ENCODE measurements around the gene RPL13. TPM values are rescaled to one million over a fixed set of nuclear protein-coding genes. Genes with fewer than 3 reads are reported as not detected.

The RPL13 gene
- total and polyA plus RNA-seq, 3 donors from 2014 or later, result 1,947 to 3,862 (median 1,952) TPM

DNA sequence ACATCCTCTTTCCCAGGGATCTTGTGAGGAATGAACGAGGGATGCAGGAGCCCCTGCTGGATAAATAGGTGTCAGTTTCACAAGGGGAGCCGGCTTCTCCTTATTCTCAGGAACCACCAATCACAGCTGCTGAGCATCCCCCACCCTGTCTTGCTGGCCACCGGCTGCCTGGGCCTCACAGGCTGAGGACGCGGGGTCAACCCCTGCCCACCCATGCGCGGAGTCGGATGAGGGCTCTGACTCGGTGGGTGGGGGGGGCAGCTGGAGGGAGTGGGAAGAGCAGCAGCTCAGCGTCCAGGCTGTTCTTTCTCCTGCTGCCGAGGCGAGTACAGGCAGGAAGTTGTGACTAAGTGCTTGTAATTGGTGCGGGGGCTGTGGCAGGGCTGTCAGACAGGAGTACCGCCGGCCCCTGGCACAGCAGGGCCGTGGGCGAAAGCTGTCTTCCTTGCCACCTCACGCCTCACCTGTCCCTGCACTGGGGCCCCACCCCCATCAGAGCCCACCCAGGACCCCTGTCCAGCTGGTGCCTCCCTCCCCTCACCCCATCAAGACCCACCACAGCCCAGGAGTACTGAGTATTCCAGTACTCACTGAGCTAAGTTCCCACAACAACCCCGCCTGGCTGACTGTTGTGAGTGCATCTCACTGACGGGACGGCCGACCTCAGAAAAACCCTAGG, 41.9 kb downstream of the RPL13 start:
- peak; percentile 51 for DNase-seq
- Histone ChIP-seq H3K36me3 (ENCODE audit: low read depth, missing control alignments) (no peaks in the 10 kb centered on the region), H3K27ac (no peak overlapping the region), H3K4me3 (no peak overlapping the region), H3K9me3 (no peaks in the 10 kb centered on the region), H3K27me3 (no peaks in the 10 kb centered on the region), H3K4me1 (peaks cover 10% of the 10 kb centered on the region)
- WGBS, 2 donors, result 27 to 60% methylated on average over 8 to 22 of the region's 22 CpGs
- intact Hi-C loops (cut with DNase I; ENCODE audit: low total_unique reads), result no loop called here
- TF ChIP-seq, protein P1, sequence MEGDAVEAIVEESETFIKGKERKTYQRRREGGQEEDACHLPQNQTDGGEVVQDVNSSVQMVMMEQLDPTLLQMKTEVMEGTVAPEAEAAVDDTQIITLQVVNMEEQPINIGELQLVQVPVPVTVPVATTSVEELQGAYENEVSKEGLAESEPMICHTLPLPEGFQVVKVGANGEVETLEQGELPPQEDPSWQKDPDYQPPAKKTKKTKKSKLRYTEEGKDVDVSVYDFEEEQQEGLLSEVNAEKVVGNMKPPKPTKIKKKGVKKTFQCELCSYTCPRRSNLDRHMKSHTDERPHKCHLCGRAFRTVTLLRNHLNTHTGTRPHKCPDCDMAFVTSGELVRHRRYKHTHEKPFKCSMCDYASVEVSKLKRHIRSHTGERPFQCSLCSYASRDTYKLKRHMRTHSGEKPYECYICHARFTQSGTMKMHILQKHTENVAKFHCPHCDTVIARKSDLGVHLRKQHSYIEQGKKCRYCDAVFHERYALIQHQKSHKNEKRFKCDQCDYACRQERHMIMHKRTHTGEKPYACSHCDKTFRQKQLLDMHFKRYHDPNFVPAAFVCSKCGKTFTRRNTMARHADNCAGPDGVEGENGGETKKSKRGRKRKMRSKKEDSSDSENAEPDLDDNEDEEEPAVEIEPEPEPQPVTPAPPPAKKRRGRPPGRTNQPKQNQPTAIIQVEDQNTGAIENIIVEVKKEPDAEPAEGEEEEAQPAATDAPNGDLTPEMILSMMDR (IDR thresholded peaks at IDR 0.05), result no peak
- TF ChIP-seq POLR2A (IDR thresholded peaks at IDR 0.05), result no peak

DNA sequence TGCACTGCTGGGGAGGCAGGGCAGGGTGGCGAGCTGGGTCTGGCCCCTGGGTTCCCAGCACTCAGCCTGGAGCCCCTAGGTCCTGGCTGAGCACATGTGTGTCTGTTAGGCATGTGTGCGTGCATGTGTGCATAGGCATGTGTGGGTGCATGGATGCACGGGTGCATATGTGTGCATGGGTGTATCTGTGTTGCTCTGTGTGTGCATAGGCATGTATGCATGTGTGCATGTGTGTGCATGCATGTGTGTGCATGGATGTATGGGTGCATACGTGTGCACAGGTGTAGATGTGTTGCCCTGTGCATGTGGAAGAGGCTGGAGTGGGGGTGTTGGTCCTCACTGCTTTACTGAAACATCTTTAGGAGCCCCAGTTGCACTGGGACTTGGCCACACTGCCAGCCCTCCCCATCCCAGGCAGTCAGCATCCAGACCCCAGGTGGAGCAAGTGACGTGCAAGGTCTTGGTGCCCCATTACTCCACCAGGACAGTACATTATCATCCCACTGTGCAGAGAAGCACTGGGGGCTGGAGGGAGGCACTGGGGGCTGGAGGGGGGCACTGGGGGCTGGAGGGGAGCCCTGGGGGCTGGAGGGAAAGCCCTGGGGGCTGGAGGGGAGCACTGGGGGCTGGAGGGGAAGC, 42.6 kb downstream of the RPL13 start:
- H3K4me3 ChIP-seq, result no peak overlapping the region
- no peaks in the 10 kb centered on the region for H3K36me3 ChIP-seq (ENCODE audit: low read depth, missing control alignments)
- 76 to 80% methylated on average over 1 to 4 of the region's 5 CpGs for WGBS, 2 donors
- TF ChIP-seq, protein P1 (IDR thresholded peaks at IDR 0.05), result no peak
- TF ChIP-seq POLR2A (IDR thresholded peaks at IDR 0.05), result no peak
- H3K27ac ChIP-seq, result no peak overlapping the region
- H3K9me3 ChIP-seq, result no peaks in the 10 kb centered on the region
- H3K4me1 ChIP-seq, result peaks cover 10% of the 10 kb centered on the region
- no peak for DNase-seq
- no peaks in the 10 kb centered on the region for H3K27me3 ChIP-seq
- intact Hi-C loops (cut with DNase I; ENCODE audit: low total_unique reads), result no loop called here

DNA sequence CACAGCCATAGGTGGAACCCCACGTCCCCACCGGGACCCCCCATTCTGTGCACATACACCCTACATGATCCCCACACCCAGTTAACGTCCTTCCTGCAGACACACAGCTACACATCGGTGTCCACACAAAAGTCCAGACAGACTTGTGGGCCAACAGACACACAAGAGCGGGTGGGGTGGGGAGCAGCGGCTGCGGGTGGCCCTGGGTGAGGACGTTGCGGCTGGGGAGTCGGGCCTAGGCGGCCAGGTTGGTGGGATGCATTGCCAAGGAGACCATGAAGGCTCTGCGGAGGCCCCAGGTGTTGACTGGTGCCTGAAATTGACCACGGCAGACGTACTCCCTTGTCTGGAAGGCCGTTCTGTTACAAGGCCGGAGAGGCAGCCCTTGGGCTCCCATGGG, 44.3 kb downstream of the RPL13 start:
- H3K27me3 ChIP-seq, result no peaks in the 10 kb centered on the region
- intact Hi-C loops (cut with DNase I; ENCODE audit: low total_unique reads), result no loop called here
- peaks cover 10% of the 10 kb centered on the region for H3K4me1 ChIP-seq
- no peak overlapping the region for H3K27ac ChIP-seq
- no peaks in the 10 kb centered on the region for H3K36me3 ChIP-seq (ENCODE audit: low read depth, missing control alignments)
- WGBS, 2 donors, result 86 to 94% methylated on average over 2 to 16 of the region's 16 CpGs
- no peaks in the 10 kb centered on the region for H3K9me3 ChIP-seq
- H3K4me3 ChIP-seq, result no peak overlapping the region
- TF ChIP-seq, protein P1 (IDR thresholded peaks at IDR 0.05), result no peak
- no peak for TF ChIP-seq POLR2A (IDR thresholded peaks at IDR 0.05)
- DNase-seq, result no peak

DNA sequence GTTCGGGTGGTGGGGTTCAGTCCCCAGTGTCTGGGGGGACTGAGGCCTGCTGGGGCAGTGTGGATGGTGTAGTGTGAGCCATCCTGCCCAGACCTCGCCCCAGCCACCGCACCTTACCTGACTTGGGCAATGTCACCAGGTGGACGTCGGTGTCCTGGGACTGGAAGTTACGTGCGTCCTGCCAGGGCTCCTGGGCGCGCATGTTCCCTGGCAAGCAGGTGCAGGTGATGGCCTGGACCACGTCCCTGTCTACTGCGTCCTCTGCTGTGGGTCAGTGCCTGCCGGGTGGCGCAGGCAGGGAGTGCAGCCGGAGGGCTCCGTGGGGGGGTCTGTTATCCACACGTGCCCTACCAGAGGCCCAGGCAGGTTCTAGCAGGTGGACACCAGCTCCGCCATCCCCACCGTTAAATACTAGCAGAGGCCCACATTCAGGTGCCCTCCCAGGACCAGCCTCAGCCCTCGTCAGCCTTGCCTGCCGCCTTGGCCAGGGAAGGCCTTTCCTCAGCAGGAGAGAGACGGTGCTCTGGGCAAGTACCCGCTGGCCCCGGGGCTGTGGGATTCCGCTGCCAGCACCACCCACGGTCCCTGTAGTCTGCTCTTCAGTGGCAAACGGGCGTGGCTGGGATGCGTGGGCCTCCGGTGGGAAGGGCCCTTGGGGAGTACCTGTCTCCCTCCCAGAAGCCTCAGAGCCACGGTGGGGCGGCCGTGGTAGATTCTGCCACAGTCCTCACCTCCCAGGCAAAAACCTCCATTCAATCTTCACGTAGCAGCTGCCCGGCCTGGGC, 44.9 kb downstream of the RPL13 start:
- no peak for DNase-seq
- H3K9me3 ChIP-seq, result no peaks in the 10 kb centered on the region

More for the DNA sequence above, 44.9 kb downstream of the RPL13 start:
- TF ChIP-seq, protein P1 (IDR thresholded peaks at IDR 0.05), result no peak
- no peak for TF ChIP-seq POLR2A (IDR thresholded peaks at IDR 0.05)
- Histone ChIP-seq H3K36me3 (ENCODE audit: low read depth, missing control alignments) (no peaks in the 10 kb centered on the region), H3K4me1 (peaks cover 10% of the 10 kb centered on the region), H3K27me3 (no peaks in the 10 kb centered on the region), H3K27ac (no peak overlapping the region), H3K4me3 (no peak overlapping the region)
- WGBS, 2 donors, result 91 to 100% methylated on average over 1 to 33 of the region's 34 CpGs
- intact Hi-C loops (cut with DNase I; ENCODE audit: low total_unique reads), result no loop called here
